ENCODE measurements around the gene RAB5B. TPM values are rescaled to one million over a fixed set of nuclear protein-coding genes. Genes with fewer than 3 reads are reported as not detected.
"Not testable (repeated sequence)": the region's sequence is repeated elsewhere in the genome, so short reads cannot be mapped to it uniquely, and the experiment has no call there.

The RAB5B gene
- total RNA-seq, 5 donors from 2014 or later (not counting 1 experiment from before 2014, with no cell fraction given), result 58.6 to 99.8 (median 85.7) TPM

GRCh38 chr12:55999522-55999921, 25.6 kb downstream of the RAB5B start:
- POLR2A ChIA-PET; H3K36me3 ChIP-seq (ENCODE audit: control insufficient read depth in 2 of 2, extremely low read depth in 1 of 2, insufficient read depth in 1 of 2, low read length in 1 of 2); H3K9me3 Mint-ChIP-seq; DNase-seq; H3K9me3 ChIP-seq; H3K4me3 Mint-ChIP-seq; H3K27me3 Mint-ChIP-seq; H3K4me3 ChIP-seq (ENCODE audit: control insufficient read depth in 1 of 2, extremely low read depth in 1 of 2, low read length in 1 of 2); H3K36me3 Mint-ChIP-seq; H3K27ac ChIP-seq (ENCODE audit: low read length); ATAC-seq (replicated peaks in 1 of 4): not testable (repeated sequence)
- no CpG with 5 or more reads among the region's 6 CpGs for WGBS (ENCODE audit: insufficient coverage)
- CTCF ChIA-PET, result interaction anchor here in 1 of 2 donors (0.6 kb wide), 1 partner anchor 46 kb away, joined by 3 read pairs; no protein-coding TSS in a partner anchor
- H3K27ac Mint-ChIP-seq, result peak overlapping the region in 1 of 2 donors; percentile 16
- H3K4me1 Mint-ChIP-seq, result peaks cover 21 to 24% (median 22%) of the 10 kb centered on the region in 3 donors
- Histone ChIP-seq H3K4me1 (ENCODE audit: control insufficient read depth in 1 of 2, extremely low read depth in 1 of 2, insufficient read depth in 2 of 2, low read length in 2 of 2) (peaks cover 0 to 16% of the 10 kb centered on the region in 2 experiments), H3K27me3 (replicated peaks in 1 of 2; ENCODE audit: control insufficient read depth in 2 of 2, extremely low read depth in 1 of 2, insufficient read depth in 2 of 2, low read length in 1 of 2) (peaks cover 0 to 22% of the 10 kb centered on the region in 2 experiments)

GRCh38 chr12:55999999-56000540, 26.2 kb downstream of the RAB5B start:
- peaks cover 0 to 16% of the 10 kb centered on the region in 2 experiments for H3K4me1 ChIP-seq (ENCODE audit: control insufficient read depth in 1 of 2, extremely low read depth in 1 of 2, insufficient read depth in 2 of 2, low read length in 2 of 2)
- H3K27me3 Mint-ChIP-seq; H3K27ac ChIP-seq (ENCODE audit: low read length); H3K9me3 Mint-ChIP-seq; ATAC-seq (replicated peaks in 1 of 4); H3K36me3 Mint-ChIP-seq; H3K27ac Mint-ChIP-seq; H3K4me3 Mint-ChIP-seq; POLR2A ChIA-PET; H3K4me3 ChIP-seq (ENCODE audit: control insufficient read depth in 1 of 2, extremely low read depth in 1 of 2, low read length in 1 of 2); H3K9me3 ChIP-seq; DNase-seq; H3K36me3 ChIP-seq (ENCODE audit: control insufficient read depth in 2 of 2, extremely low read depth in 1 of 2, insufficient read depth in 1 of 2, low read length in 1 of 2): not testable (repeated sequence)
- CTCF ChIA-PET, result interaction anchor here in 1 of 2 donors (0.6 kb wide), 1 partner anchor 47 kb away, joined by 3 read pairs; no protein-coding TSS in a partner anchor
- peaks cover 21 to 24% (median 23%) of the 10 kb centered on the region in 3 donors for H3K4me1 Mint-ChIP-seq
- 95% methylated on average over 19 of the region's 33 CpGs for WGBS (ENCODE audit: insufficient coverage)
- H3K27me3 ChIP-seq (replicated peaks in 1 of 2; ENCODE audit: control insufficient read depth in 2 of 2, extremely low read depth in 1 of 2, insufficient read depth in 2 of 2, low read length in 1 of 2), result peaks cover 0 to 24% of the 10 kb centered on the region in 2 experiments

- no peak for DNase-seq
- Histone ChIP-seq H3K27ac (ENCODE audit: low read length) (no peak overlapping the region), H3K4me1 (ENCODE audit: control insufficient read depth in 1 of 2, extremely low read depth in 1 of 2, insufficient read depth in 2 of 2, low read length in 2 of 2) (peaks cover 0 to 13% of the 10 kb centered on the region in 2 experiments), H3K9me3 (no peaks in the 10 kb centered on the region), H3K36me3 (ENCODE audit: control insufficient read depth in 2 of 2, extremely low read depth in 1 of 2, insufficient read depth in 1 of 2, low read length in 1 of 2) (no peaks in the 10 kb centered on the region), H3K4me3 (ENCODE audit: control insufficient read depth in 1 of 2, extremely low read depth in 1 of 2, low read length in 1 of 2) (no peak overlapping the region), H3K27me3 (replicated peaks in 1 of 2; ENCODE audit: control insufficient read depth in 2 of 2, extremely low read depth in 1 of 2, insufficient read depth in 2 of 2, low read length in 1 of 2) (peaks cover 0 to 22% of the 10 kb centered on the region in 2 experiments)
- Mint-ChIP-seq H3K27ac (no peak overlapping the region), H3K9me3 (no peaks in the 10 kb centered on the region), H3K36me3 (no peaks in the 10 kb centered on the region), H3K4me1 (peaks cover 20 to 25% (median 22%) of the 10 kb centered on the region in 3 donors), H3K27me3 (peaks cover 0 to 9% of the 10 kb centered on the region in 2 donors), H3K4me3 (no peak overlapping the region)
- ChIA-PET POLR2A (no interaction called here), CTCF (no interaction called here)
- WGBS (ENCODE audit: insufficient coverage), result 68% methylated on average over 3 of the region's 7 CpGs
- no peak for ATAC-seq (replicated peaks in 1 of 4)
Measured at GRCh38 chr12:56001487-56002100, 27.7 kb downstream of the RAB5B start.

GRCh38 chr12:56003376-56003775, 29.5 kb downstream of the RAB5B start:
- H3K27me3 Mint-ChIP-seq; H3K27ac ChIP-seq (ENCODE audit: low read length); H3K36me3 ChIP-seq (ENCODE audit: control insufficient read depth in 2 of 2, extremely low read depth in 1 of 2, insufficient read depth in 1 of 2, low read length in 1 of 2); H3K36me3 Mint-ChIP-seq; POLR2A ChIA-PET; DNase-seq; H3K9me3 ChIP-seq; ATAC-seq (replicated peaks in 1 of 4); H3K4me3 ChIP-seq (ENCODE audit: control insufficient read depth in 1 of 2, extremely low read depth in 1 of 2, low read length in 1 of 2); H3K4me3 Mint-ChIP-seq; H3K27me3 ChIP-seq (replicated peaks in 1 of 2; ENCODE audit: control insufficient read depth in 2 of 2, extremely low read depth in 1 of 2, insufficient read depth in 2 of 2, low read length in 1 of 2); H3K9me3 Mint-ChIP-seq; CTCF ChIA-PET: not testable (repeated sequence)
- Mint-ChIP-seq H3K4me1 (peaks cover 22 to 25% (median 22%) of the 10 kb centered on the region in 3 donors), H3K27ac (peak overlapping the region in 1 of 2 donors; percentile 22)
- 91% methylated on average over 4 of the region's 5 CpGs for WGBS (ENCODE audit: insufficient coverage)
- peaks cover 6 to 16% of the 10 kb centered on the region in 2 experiments for H3K4me1 ChIP-seq (ENCODE audit: control insufficient read depth in 1 of 2, extremely low read depth in 1 of 2, insufficient read depth in 2 of 2, low read length in 2 of 2)

- no peaks in the 10 kb centered on the region for H3K9me3 ChIP-seq
- no peaks in the 10 kb centered on the region for H3K9me3 Mint-ChIP-seq
- no peak overlapping the region for H3K4me3 Mint-ChIP-seq
- no peak overlapping the region for H3K4me3 ChIP-seq (ENCODE audit: control insufficient read depth in 1 of 2, extremely low read depth in 1 of 2, low read length in 1 of 2)
- whole genome bisulfite sequencing (ENCODE audit: insufficient coverage), result 92% methylated on average over 10 of the region's 10 CpGs
- DNase-seq (no peak), ATAC-seq (replicated peaks in 1 of 4) (no peak)
- H3K36me3 Mint-ChIP-seq, result no peaks in the 10 kb centered on the region
- H3K36me3 ChIP-seq (ENCODE audit: control insufficient read depth in 2 of 2, extremely low read depth in 1 of 2, insufficient read depth in 1 of 2, low read length in 1 of 2), result no peaks in the 10 kb centered on the region
- ChIA-PET POLR2A (interaction anchor here in 1 of 2 donors (0.5 kb wide), 1 partner anchor 623 kb away, joined by 3 read pairs; no protein-coding TSS in a partner anchor), CTCF (interaction anchor here in 1 of 2 donors (0.6 kb wide), 1 partner anchor 24 kb away, joined by 15 read pairs; no protein-coding TSS in a partner anchor)
- H3K4me1 Mint-ChIP-seq, result peaks cover 26 to 29% (median 27%) of the 10 kb centered on the region in 3 donors
- H3K27ac ChIP-seq (ENCODE audit: low read length), result no peak overlapping the region
- H3K27me3 Mint-ChIP-seq, result no peaks in the 10 kb centered on the region
- peaks cover 6 to 16% of the 10 kb centered on the region in 2 experiments for H3K4me1 ChIP-seq (ENCODE audit: control insufficient read depth in 1 of 2, extremely low read depth in 1 of 2, insufficient read depth in 2 of 2, low read length in 2 of 2)
- peaks cover 0 to 2% of the 10 kb centered on the region in 2 experiments for H3K27me3 ChIP-seq (replicated peaks in 1 of 2; ENCODE audit: control insufficient read depth in 2 of 2, extremely low read depth in 1 of 2, insufficient read depth in 2 of 2, low read length in 1 of 2)
- H3K27ac Mint-ChIP-seq, result peak overlapping the region in 1 of 2 donors; percentile 47
Measured at GRCh38 chr12:56004211-56004610, 30.3 kb downstream of the RAB5B start.

GRCh38 chr12:56007564-56008559, 34.0 kb downstream of the RAB5B start:
- H3K4me3 ChIP-seq (ENCODE audit: control insufficient read depth in 1 of 2, extremely low read depth in 1 of 2, low read length in 1 of 2), result peak overlapping the region; percentile 58 to 82
- POLR2A ChIA-PET, result no interaction called here
- peak overlapping the region; percentile 85 to 92 for H3K27ac Mint-ChIP-seq
- peaks cover 3% of the 10 kb centered on the region for H3K36me3 Mint-ChIP-seq
- H3K27ac ChIP-seq (ENCODE audit: low read length), result peak overlapping the region; percentile 45
- WGBS (ENCODE audit: insufficient coverage), result 11% methylated on average over 21 of the region's 44 CpGs
- no peaks in the 10 kb centered on the region for H3K9me3 ChIP-seq
- H3K27me3 Mint-ChIP-seq, result no peaks in the 10 kb centered on the region
- CTCF ChIA-PET, result interaction anchor here (0.5 to 1.4 kb wide), 4 partner anchors 26 to 96 kb away, joined by 3 to 6 read pairs (median 4); partner anchors contain the start of genes PA2G4 (in 1 of the 2), PYM1 (in 1 of the 2) and RAB5B (in 1 of the 2)
- H3K36me3 ChIP-seq (ENCODE audit: control insufficient read depth in 2 of 2, extremely low read depth in 1 of 2, insufficient read depth in 1 of 2, low read length in 1 of 2), result no peaks in the 10 kb centered on the region
- no peaks in the 10 kb centered on the region for H3K9me3 Mint-ChIP-seq
- peak overlapping the region; percentile 83 to 90 (median 85) for H3K4me3 Mint-ChIP-seq
- peaks cover 6 to 16% of the 10 kb centered on the region in 2 experiments for H3K4me1 ChIP-seq (ENCODE audit: control insufficient read depth in 1 of 2, extremely low read depth in 1 of 2, insufficient read depth in 2 of 2, low read length in 2 of 2)
- H3K27me3 ChIP-seq (replicated peaks in 1 of 2; ENCODE audit: control insufficient read depth in 2 of 2, extremely low read depth in 1 of 2, insufficient read depth in 2 of 2, low read length in 1 of 2), result peaks cover 0 to 2% of the 10 kb centered on the region in 2 experiments
- ATAC-seq (replicated peaks in 1 of 4), result peak; percentile 83 to 90 (median 86)
- H3K4me1 Mint-ChIP-seq, result peaks cover 21 to 26% (median 24%) of the 10 kb centered on the region in 3 donors
- peak; percentile 12 to 79 (median 59) for DNase-seq
